Neural cell (in vitro differentiated cells): Measurements from ENCODE around the gene OR4Q2. TPM values are rescaled to one million over a fixed set of nuclear protein-coding genes. Genes with fewer than 3 reads are reported as not detected.

ENCODE experiments used
- H2AFZ ChIP-seq: fragments of 200-600, 300-800 bp; sonication (generic), shearing (Covaris generic); 2 replicates; pipeline ENCODE4 v1.6.0; 2014; ENCODE audit warnings: low read depth, mild to moderate bottlenecking, antibody characterized with exemption, low read length, moderate library complexity
- H3F3A ChIP-seq: fragments of 200-600 bp; shearing (Covaris generic); 2 replicates; pipeline ENCODE4 v1.6.1; 2016; ENCODE audit warnings: mild to moderate bottlenecking, moderate library complexity, mixed read lengths, antibody characterized with exemption, low read length; ENCODE audit not compliant: insufficient read depth, poor library complexity, severe bottlenecking
- H3K27ac ChIP-seq: fragments of 200-600, 300-800 bp; sonication (generic), shearing (Covaris generic); 2 replicates; pipeline ENCODE4 v1.5.1; 2014; ENCODE audit warnings: mild to moderate bottlenecking, low read length, moderate library complexity
- H3K27me3 ChIP-seq: fragments of 300-800, 200-600 bp; sonication (generic), shearing (Covaris generic); 2 replicates; pipeline ENCODE4 v1.6.0; 2014; ENCODE audit warnings: mild to moderate bottlenecking, low read depth, low read length, moderate library complexity; ENCODE audit not compliant: insufficient read depth
- H3K36me3 ChIP-seq: fragments of 300-800, 200-600 bp; sonication (generic), shearing (Covaris generic); 2 replicates; pipeline ENCODE4 v1.5.1; 2014; ENCODE audit warnings: mild to moderate bottlenecking, antibody characterized with exemption, low read length, moderate library complexity; ENCODE audit not compliant: insufficient read depth
- H3K4me2 ChIP-seq: fragments of 300-800, 200-600 bp; sonication (generic), shearing (Covaris generic); 2 replicates; pipeline ENCODE4 v1.6.0; 2014; ENCODE audit warnings: mild to moderate bottlenecking, low read length
- H3K4me3 ChIP-seq: fragments of 300-800, 200-600 bp; sonication (generic), shearing (Covaris generic); 2 replicates; pipeline ENCODE4 v1.5.1; 2014; ENCODE audit warnings: mild to moderate bottlenecking, low read length, moderate library complexity
- H3K79me2 ChIP-seq: fragments of 200-600 bp; shearing (Covaris generic); replicated peaks from 2 replicates; pipeline ENCODE4 v1.6.0; 2014; ENCODE audit warnings: mild to moderate bottlenecking, low read length, moderate library complexity; ENCODE audit not compliant: insufficient read depth
- H3K9ac ChIP-seq: fragments of 300-800, 200-600 bp; sonication (generic), shearing (Covaris generic); 2 replicates; pipeline ENCODE4 v1.6.1; 2016; ENCODE audit warnings: mild to moderate bottlenecking, low read length, mixed read lengths
- H3K9me2 ChIP-seq: fragments of 200-600 bp; shearing (Covaris generic); 2 replicates; pipeline ENCODE4 v1.6.1; 2016; ENCODE audit warnings: mild to moderate bottlenecking, low read length, mixed read lengths; ENCODE audit not compliant: insufficient read depth
- H3K9me3 ChIP-seq: fragments of 200-600, 300-800 bp; sonication (generic), shearing (Covaris generic); 2 replicates; pipeline ENCODE4 v1.6.1; 2016; ENCODE audit warnings: mild to moderate bottlenecking, mixed run types, low read length, moderate library complexity, mixed read lengths
- H4K20me1 ChIP-seq: fragments of 200-600 bp; shearing (Covaris generic); 2 replicates; pipeline ENCODE4 v1.6.1; 2016; ENCODE audit warnings: mild to moderate bottlenecking, mixed run types; ENCODE audit not compliant: insufficient read depth
- REST ChIP-seq: IDR thresholded peaks from 2 replicates; pipeline ENCODE4 v1.6.1; 2012; ENCODE audit warnings: borderline replicate concordance
- polyA plus RNA-seq: library from polyadenylated mRNA; depleted of rRNA; stranded (reverse); fragments of >200 nt; gene quantifications from 2 replicates; pipeline ENCODE4 v1.2.3, GENCODE V29; 2014

Gene OR4Q2
- polyA plus RNA-seq, 1 donor from 2014 or later, result not detected

- Histone ChIP-seq H4K20me1 (no peaks in the 10 kb centered on the region), H3K36me3 (no peaks in the 10 kb centered on the region), H3K9ac (no peak overlapping the region), H3K79me2 (no peaks in the 10 kb centered on the region), H3K9me3 (no peaks in the 10 kb centered on the region), H3K27ac (no peak overlapping the region), H3K4me3 (no peak overlapping the region), H2AFZ (no peak overlapping the region), H3K4me2 (no peak overlapping the region), H3K9me2 (no peaks in the 10 kb centered on the region), H3K27me3 (no peaks in the 10 kb centered on the region), H3F3A (no peaks in the 10 kb centered on the region)
- no peak for TF ChIP-seq REST
These were observed 46.2 kb downstream of the OR4Q2 start for GRCh38 chr14:20048202-20048601.

Other genes with a start within 250 kb of the OR4Q2 start
- not detected in 2 replicates for gene OR4M1, start 228.7 kb upstream of the OR4Q2 start, polyA plus RNA-seq
- gene OR4N2, start 198.4 kb upstream of the OR4Q2 start, polyA plus RNA-seq, result not detected in 2 replicates
- not detected in 2 replicates for gene OR4K2, start 127.0 kb upstream of the OR4Q2 start, polyA plus RNA-seq
- not detected in 2 replicates for gene OR4K5, start 81.6 kb upstream of the OR4Q2 start, polyA plus RNA-seq
- gene OR4K1, start 71.2 kb upstream of the OR4Q2 start, polyA plus RNA-seq, result 2.4 TPM in 1 of 2 replicates, not detected in the other
- gene OR4K15, start 26.6 kb upstream of the OR4Q2 start, polyA plus RNA-seq, result not detected in 2 replicates
- not detected in 2 replicates for gene OR4K14, start 17.1 kb downstream of the OR4Q2 start, polyA plus RNA-seq
- not detected in 2 replicates for gene OR4K13, start 33.9 kb downstream of the OR4Q2 start, polyA plus RNA-seq
- gene OR4L1, start 57.9 kb downstream of the OR4Q2 start, polyA plus RNA-seq, result not detected in 2 replicates
- gene OR4K17, start 108.6 kb downstream of the OR4Q2 start, polyA plus RNA-seq, result not detected in 2 replicates
- not detected in 2 replicates for gene OR4N5, start 136.7 kb downstream of the OR4Q2 start, polyA plus RNA-seq
- gene OR11G2, start 188.7 kb downstream of the OR4Q2 start, polyA plus RNA-seq, result not detected in 2 replicates
- not detected in 2 replicates for gene OR11H6, start 221.5 kb downstream of the OR4Q2 start, polyA plus RNA-seq
- not detected in 2 replicates for gene OR11H7, start 226.8 kb downstream of the OR4Q2 start, polyA plus RNA-seq
- gene OR11H4, start 237.1 kb downstream of the OR4Q2 start, polyA plus RNA-seq, result not detected in 2 replicates